DMS53 treated with DMSO at 0.1 percent for 48 hours (cell line): ENCODE data around the gene SOCS3.

ENCODE experiments used
- DNase-seq: peaks from one replicate; lab custom pipeline; 2025; ENCODE audit not compliant: unreplicated experiment; lab: John Stamatoyannopoulos, UW

The SOCS3 gene, protein sequence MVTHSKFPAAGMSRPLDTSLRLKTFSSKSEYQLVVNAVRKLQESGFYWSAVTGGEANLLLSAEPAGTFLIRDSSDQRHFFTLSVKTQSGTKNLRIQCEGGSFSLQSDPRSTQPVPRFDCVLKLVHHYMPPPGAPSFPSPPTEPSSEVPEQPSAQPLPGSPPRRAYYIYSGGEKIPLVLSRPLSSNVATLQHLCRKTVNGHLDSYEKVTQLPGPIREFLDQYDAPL

DNA sequence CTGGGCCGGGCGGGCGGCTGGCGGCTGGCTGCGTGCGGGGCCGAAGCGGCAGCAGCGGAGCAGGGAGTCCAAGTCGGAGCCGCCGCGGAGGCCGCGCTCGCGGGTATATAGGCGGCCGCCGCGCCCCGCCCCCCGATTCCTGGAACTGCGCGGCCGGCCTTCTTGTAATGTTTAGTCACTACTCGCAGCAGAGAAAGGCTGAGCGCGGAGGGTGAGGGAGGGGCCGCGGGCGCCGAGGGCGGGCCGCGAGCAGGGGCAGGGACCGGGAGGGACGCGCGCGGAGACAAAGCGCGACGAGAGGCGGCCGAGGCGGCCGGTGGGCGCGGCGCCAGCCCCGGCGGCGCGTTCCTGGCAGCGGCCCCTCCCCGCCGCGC is at the start of gene SOCS3:
TSS of gene SOCS3 (minus strand) at position 81 of the 374 bp plus-strand sequence. CDS start 982 bp downstream, outside the sequence.
- peak; percentile 88 for DNase-seq

DNA sequence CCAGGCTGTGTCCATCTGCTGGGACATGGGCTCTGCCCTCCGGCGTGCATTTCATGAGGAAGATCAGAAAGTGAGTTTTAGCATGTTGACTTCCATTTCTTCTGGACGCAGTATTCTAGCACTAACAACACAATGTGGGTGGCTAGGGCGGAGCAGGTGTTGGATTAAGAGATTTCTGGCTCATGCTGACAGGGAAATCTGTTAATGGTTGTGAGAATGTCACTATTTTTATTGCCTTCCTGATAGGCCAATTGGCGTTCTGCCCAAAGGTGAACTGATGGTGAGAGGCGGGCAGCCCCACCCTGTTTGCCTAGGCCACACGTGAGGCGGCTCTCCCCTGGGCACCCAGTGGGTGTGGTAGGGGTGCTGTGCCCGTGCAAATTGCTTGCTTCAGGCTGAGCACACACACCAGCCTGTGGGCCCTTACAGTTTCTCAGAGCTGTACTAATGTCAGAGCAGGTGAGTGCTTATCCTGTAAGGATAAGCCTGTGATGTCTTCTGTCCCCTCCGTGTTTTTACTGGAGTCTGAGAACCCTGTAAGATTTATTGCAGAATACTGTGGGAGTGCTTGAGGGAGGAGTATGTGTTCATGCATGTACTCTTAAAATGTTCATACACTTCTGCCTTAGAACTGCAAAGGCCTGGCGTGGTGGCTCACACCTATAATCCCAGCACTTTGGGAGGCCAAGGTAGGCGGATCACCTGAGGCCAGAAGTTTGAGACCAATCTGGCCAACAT is 49.5 kb upstream of the SOCS3 start:
- DNase-seq, result peak; percentile 26

DNA sequence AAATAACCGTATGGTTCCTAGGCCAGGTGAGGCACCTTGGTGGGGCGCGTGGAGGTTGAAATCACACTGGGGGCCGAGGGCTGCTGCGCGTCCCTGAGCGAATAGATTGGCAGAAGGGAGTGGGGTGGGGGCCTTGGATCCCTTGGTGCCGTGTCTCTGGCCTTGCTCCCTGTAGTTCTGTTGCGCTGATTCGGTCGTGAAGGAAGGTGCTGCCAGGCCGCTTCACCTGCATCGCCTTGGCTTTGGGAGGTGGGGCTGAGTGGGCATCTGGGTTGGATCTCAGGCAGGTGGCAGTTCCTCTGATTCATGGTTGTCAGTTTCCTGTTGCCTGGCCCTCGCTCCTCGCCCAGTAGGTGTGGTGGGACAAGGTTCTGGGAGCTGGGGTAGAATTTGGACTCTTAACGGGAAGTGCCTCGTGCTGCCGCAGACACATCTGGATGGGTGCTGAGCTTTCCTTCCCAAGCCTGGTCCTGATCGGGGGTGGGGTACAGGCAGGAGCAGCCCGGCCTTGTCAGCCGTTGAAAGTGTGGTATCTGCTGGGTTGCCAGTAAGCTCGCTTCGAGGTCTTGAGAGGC is 48.7 kb upstream of the SOCS3 start:
- DNase-seq, result no peak

DNA sequence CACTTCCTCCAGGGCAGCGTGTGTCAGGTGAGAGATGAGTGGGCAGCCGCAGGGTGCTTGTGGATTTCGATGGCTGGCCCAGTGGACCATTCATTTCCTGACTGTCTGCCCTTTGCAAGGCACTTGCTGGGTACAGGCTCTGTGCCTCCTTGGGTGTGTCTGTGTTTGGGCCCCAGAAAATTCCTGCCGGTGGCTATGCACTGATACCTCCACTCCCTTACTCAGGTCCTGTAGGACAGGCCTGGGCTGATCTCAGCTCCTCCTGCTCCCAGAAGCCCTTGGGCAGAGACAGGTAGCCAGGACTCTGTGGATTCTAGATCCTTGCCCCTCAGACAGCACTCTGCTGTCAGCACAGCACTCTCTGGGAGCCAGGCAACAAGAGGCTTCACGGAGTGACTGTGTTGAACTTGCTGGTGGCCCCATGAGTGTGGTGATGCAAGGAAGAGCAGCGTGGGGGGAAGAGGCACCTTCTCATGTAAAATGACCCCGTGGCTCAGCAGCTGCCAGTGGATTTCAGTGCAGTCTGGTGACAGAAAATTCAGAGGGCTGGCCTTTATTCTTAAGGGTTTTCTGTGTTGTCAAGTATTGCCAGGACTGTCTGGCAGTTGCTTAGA is 47.6 kb upstream of the SOCS3 start:
- DNase-seq, result no peak

DNA sequence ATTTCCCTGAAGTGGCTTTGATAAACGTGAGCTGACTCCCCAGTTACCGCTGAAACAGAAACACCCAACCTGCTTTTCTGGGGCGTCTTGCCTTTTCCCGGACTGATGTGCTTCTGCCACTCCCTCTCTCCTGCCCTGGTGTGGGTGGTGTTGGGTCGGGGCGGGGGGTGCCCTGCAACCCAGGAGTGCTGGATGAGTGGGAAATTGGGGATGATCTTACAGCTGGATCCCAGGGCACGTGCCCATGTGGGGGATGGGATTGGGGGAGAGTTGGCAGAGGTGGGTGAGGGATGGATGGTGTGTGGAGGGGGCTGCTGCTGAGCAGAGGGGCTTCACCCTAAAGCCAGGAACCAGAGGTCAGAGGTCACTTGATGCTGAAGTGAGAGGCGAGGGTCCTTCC is 47.0 kb upstream of the SOCS3 start:
- no peak for DNase-seq

DNA sequence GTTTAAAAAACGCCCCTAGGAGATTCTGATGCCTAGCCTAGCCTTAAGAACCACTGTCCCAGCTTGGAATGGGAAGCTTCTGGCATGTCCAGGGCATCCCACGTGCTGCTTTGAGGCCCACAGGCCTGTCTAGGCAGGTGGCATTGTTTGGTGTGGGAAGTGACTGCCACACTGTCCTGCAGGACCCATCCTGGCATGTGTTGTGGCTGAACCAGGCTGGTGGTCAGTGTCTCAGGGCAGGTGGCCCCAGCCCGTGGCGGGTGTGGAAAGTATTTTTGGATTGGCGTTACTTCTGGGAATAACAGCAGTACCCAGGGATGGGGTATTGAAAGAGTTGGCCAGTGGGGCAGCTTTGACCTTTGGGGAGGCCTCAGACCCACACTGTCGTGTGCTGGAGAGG is 46.5 kb upstream of the SOCS3 start:
- no peak for DNase-seq

DNA sequence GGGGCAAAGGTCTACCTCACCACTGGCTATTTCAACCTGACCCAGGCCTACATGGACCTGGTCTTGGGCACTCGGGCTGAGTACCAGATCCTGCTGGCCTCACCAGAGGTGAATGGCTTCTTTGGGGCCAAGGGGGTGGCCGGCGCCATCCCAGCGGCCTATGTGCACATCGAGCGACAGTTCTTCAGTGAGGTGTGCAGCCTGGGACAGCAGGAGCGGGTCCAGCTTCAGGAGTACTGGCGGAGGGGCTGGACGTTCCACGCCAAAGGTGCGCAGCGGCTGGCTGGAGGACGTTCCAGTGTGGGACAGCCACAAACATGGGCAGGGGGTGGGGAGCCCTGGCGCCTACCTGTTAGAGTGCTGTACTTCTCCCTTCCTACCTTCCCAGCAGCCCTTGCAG is 43.9 kb upstream of the SOCS3 start:
- DNase-seq, result no peak

DNA sequence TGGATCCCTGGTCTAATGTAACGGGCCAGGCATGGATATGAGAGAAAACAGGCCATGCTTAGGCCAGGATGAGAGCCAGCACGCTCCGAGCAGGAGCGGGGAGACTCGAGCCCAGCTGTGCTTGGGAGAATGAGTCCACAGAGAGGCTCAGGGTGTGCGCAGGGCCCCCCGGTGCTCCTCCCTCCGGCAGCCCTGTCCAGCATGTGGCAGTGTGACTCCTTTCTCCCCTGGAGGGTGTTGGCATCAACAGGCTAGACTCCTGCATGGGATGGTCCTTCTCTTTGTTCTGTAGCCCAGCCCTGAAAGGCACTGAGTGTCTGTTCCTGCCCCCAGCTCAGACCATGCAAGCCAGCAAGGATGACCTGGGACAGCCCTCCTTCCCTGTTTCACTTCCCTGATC is 42.0 kb upstream of the SOCS3 start:
- DNase-seq, result no peak

DNA sequence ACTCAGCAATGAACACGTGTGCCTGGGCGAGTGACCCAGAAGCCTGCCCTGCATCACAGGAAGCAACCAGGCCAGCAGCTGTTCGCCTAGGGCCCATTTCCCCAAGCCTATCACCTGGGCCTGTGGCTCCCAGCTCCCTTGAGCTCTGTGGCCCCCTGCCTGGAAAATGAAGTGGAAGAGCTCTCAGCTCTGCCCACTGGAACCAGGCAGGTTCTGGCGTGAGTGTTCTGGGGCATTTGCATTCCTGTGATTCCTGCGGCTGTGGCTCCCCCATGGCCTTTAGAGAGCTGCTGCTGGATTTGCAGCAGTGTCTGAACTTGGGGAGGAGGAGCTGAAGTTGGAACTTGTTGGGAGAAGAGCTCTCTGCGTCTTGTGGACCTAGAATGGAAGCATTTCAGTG is 41.4 kb upstream of the SOCS3 start:
- no peak for DNase-seq

DNA sequence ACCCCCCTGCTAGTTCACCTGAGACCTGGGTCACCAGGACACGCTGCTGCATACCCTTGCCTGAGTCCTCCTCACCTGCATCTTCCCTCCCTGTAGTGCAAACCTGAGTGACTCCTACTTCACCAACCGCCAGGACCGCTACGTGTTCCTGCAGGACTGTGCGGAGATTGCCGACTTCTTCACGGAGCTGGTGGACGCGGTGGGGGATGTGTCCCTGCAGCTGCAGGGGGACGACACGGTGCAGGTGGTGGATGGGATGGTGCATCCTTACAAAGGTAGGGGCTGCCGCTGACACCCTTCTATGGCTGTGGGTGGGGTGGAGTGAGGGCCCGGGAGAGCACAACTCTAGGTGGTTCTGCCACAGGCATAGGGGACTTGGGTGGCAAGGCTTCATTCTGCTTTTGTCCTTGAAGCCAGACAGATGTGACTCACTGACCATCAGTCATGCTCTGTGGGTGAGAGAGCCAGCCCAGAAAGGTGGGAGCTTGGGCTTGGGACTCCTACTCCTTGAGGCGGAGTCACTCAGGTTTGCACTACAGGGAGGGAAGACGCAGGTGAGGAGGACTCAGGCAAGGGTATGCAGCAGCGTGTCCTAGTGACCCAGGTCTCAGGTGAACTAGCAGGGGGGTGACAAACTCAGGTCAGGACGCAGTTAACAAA is 40.8 kb upstream of the SOCS3 start:
- peak; percentile 73 for DNase-seq

DNA sequence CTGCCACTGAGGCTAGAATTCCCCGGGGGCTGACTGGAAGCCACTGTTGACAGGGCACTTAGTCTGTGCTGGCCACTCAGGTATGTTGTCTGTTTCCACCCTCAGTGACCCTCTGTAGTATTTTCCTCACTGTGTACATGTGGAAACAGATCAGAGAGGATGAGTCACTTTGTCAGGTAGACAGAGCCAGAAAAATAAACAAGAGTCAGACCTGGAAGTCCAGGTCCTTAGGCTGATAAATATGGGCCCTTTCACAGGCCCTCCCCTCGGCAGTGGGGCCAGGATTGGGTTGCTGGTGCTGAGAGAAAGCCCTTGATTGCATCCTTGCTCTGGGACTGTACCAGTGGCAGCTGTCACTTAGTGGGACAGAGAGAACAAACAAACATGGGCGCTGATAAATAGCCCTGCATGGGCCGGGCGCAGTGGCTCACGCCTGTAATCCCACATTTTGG is 39.8 kb upstream of the SOCS3 start:
- peak; percentile 99 for DNase-seq

DNA sequence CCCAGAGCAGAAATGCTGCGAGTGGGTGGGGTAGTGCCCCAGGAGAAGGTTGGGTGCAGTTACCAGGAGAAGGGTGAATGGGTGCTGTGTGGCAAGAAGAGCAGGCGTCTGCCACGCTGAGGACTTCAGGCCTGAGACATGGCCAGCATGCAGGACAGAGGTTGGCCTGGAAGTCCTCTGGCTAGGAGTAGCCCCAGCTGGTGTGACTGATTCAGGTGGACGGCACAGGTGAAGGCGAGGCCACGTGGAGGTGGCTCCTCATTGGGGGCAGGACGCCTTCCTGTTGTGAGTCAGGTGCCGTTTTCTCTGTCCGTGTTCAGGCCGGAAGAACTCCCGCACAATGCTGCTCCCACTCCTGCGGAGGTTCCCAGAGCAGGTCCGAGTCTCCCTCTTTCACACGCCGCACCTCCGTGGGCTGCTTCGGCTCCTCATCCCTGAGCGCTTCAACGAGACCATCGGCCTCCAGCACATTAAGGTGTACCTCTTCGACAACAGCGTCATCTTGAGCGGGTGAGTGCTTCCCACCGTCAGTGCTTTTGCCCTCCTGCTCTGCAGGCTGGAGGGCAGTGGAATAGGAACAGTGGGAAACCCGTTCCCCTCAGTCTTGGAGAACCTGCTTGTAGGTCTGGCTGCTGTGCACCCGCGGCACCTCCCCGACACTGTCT is 39.3 kb upstream of the SOCS3 start:
- DNase-seq, result peak; percentile 68

DNA sequence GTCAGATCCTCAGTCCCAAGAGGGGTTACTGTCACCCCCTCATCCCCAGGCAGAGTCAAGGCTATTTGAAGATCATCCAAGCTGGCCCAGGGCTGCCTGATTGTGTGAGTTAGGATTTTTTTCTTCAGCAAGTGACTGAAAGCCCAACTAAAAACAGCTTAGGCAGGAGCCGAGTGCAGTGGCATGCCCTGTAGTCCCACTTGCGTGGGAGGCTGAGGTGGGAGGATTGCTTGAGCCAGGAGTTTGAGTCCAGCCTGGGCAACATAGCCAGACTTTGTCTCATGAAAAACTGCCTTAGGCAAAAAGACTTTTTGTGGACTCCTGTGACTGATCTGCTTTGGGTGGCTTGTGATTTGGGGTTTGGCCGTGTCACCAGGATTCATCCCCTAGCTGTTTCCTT is 38.5 kb upstream of the SOCS3 start:
- no peak for DNase-seq

DNA sequence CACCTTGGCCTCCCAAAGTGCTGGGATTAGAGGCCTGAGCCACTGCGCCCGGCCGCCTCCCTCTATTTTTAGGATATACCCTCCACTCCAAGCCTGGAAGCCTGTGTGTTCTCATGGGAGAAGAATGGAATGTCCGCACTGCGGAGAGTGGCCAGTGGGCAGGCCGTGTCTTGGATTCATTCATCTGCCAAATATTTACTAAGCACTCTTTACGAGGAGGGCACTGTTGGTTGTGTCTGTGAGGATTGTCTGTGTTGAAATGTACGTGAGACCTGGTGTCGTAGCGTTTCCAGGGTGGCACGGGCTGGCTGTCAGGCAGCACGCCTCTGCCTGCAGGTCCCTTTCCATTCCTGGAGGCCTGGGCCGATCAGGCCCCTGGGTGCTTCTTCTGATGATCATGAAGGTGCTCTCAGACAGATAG is 37.8 kb upstream of the SOCS3 start:
- DNase-seq, result peak; percentile 69

DNA sequence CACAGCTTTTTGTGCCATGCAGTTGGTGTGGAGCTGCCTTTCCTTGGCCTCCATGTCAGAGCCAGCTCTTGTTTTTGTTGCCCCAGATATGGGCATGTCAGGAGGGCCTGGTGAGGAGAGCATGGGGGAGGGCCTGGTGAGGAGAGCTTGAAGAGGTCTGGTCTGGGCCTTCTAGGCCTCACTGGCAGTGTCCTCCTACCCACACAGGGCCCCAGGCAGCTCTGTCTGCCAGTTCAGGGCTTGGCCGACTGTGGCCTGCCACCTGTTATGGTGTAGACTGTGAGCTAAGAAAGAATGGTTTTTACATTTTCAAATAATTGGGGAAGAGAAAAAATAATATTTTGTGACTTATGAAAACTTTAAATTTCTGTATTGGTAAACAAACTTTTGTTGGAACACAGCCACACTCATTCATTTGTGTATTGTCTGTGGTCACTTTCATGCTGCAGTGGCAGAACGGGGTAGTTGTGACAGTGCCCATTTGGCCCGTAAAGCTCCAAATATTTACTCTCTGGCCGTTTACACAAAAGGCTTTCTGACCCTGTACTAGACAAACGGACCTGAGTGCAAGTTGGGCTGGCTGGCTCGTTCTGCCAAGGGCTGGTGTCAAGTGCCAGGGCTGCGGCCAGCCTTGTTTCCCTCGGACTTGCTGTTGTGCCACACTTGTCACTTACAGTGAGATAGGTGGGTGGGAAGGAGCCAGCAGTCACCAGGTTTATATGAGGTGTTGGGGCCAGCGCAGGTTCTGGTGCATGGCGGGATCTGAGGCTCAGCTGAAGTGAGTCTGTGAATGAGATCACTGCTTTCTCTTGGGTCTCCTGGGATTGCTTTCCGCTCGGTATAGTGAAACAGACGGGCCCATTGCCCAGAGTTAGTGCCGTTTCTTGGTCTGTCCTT is 36.8 kb upstream of the SOCS3 start:
- DNase-seq, result no peak

DNA sequence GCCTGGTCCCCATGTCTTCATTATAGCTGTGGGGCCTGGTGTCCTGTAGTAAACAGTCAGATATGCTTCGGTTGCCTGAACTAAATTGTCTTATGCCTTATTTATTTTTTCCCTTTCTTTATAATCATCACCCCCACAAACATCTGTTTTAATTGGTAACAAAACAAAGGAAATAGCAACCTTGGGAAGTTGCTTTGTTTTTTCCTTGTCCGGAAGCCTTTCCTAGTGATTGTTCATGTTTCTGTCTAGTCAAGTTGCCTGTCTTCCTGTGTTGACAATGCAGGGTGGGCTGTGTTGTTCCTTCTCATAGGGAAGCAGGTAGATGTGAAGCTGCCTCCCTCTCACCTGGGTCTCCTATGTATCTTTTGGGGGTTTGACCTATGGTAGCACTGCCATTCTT is 35.3 kb upstream of the SOCS3 start:
- DNase-seq, result no peak

DNA sequence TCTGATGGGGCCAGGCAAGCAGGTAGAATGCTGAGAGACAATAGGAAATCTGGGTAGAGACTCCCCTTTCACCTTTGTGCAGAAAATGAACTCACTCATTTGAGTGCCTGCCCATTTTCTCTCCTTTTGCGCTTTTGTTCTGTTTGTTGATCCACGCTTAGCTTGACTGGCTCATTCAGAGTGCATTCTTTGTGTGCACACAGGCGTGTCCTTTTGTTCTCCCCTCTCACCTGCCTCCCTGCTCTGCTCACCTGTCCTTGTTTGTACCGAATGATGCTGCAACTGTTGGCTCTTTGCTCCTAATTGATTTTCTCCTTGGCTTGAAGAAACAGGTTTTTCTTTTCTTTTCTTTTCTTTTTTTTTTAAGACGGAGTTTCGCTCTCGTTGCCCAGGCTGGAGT is 34.3 kb upstream of the SOCS3 start:
- peak; percentile 98 for DNase-seq

DNA sequence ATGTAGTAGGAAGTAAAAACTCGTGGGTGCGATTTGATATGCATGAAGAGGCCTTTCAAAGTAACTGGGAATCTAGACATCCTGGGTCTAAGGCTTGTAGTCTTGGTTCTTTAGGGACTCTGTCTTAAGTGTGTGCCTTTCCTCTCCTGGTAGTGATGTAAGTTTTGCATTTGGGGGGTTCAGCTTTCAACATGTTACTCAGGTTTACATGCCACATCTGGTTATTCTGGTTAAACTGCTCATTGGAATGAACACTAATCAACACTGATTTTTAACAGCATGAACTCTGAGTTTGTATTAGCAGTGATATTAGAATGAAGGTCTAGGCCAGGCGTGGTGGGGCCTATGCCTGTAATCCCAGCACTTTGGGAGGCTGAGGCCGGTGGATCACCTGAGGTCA is 33.7 kb upstream of the SOCS3 start:
- DNase-seq, result no peak

DNA sequence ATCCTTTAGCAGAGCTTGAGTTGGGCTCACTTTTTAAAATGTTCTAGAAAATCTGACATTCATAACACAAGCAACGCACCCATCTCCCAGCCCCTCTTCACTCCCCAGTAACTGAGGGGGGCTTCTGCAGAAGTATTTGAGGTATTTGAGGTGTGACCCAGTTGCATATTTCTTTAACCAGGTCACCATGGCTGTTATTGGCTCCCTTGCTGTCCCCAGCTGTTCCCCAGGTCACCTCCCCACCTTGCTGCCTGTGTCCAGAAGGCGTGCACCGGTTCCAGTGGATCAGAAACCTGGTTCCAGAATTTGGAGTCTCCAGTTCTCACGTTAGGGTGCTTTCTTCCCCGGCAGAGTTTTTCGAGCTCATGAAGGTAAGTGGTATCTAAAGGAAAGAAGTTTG is 32.4 kb upstream of the SOCS3 start:
- DNase-seq, result no peak

DNA sequence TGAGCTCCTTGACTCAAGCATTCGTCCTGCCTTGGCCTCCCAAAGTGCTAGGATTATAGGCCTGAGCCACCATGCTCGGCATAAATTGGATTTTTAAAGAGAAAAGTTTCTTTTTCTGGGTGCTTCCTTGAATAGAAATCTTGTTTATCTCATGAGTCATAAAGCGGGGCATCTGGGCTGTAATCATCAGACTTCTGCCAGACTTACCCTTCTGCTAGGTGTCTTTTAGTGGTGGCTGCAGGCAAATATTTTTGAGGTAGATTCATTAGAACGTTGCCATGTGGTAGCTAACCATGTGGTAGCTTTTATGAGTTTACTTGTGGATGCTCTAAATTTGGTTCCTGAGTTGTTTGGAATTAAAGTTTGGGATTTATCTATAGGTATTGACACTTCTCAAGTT is 32.0 kb upstream of the SOCS3 start:
- DNase-seq, result no peak
